ENCODE measurements around the gene UVRAG.

UVRAG gene

DNA sequence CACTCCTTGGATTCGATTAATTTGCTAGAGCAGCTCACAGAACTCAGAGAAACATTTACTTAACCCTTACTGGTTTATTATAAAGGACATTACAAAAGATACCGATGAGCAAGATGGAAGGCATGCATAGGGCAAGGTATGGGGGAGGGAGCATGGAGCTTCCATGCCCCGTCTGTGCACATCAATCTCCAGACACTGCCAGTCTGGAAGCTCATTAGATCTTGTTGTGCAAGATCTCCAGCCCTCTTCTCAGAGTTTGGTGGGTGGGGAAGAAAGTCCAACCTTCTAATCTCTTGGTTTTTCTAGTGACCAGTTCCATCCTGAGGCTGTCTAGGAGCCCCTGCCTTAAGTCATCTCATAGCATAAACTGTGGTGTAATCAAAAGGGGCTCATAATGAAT, 190.7 kb downstream of the UVRAG start:
- Histone ChIP-seq H3K36me3 (ENCODE audit: insufficient read depth, insufficient read length, low read length) (peaks cover 34% of the 10 kb centered on the region), H3K27me3 (ENCODE audit: insufficient read depth, insufficient read length) (no peaks in the 10 kb centered on the region), H3K4me3 (ENCODE audit: insufficient read length, low read depth) (no peak overlapping the region), H3K4me1 (ENCODE audit: insufficient read depth, insufficient read length) (no peaks in the 10 kb centered on the region), H3K9ac (ENCODE audit: insufficient read length, low read depth) (no peak overlapping the region), H3K9me3 (ENCODE audit: insufficient read depth, low read length) (no peaks in the 10 kb centered on the region)
- no peak for TF ChIP-seq ZNF274 (IDR thresholded peaks at IDR 0.05; ENCODE audit: low read depth, low read length)
- no peak for TF ChIP-seq SUZ12 (IDR thresholded peaks at IDR 0.05; ENCODE audit: extremely low read depth, insufficient read depth, insufficient read length)
- no peak for TF ChIP-seq YY1 (IDR thresholded peaks at IDR 0.05; ENCODE audit: insufficient read depth, insufficient read length)
- no peak for DNase-seq (ENCODE audit: low read depth, low spot score)

GRCh38 chr11:76007166-76007565, 192.2 kb downstream of the UVRAG start:
- no peaks in the 10 kb centered on the region for H3K27me3 ChIP-seq (ENCODE audit: insufficient read depth, insufficient read length)
- no peaks in the 10 kb centered on the region for H3K9me3 ChIP-seq (ENCODE audit: insufficient read depth, low read length)
- no peak for TF ChIP-seq YY1 (IDR thresholded peaks at IDR 0.05; ENCODE audit: insufficient read depth, insufficient read length)
- no peak for TF ChIP-seq SUZ12 (IDR thresholded peaks at IDR 0.05; ENCODE audit: extremely low read depth, insufficient read depth, insufficient read length)
- no peak for TF ChIP-seq ZNF274 (IDR thresholded peaks at IDR 0.05; ENCODE audit: low read depth, low read length)
- peaks cover 34% of the 10 kb centered on the region for H3K36me3 ChIP-seq (ENCODE audit: insufficient read depth, insufficient read length, low read length)
- no peaks in the 10 kb centered on the region for H3K4me1 ChIP-seq (ENCODE audit: insufficient read depth, insufficient read length)
- no peak for DNase-seq (ENCODE audit: low read depth, low spot score)
- H3K4me3 ChIP-seq (ENCODE audit: insufficient read length, low read depth) = no peak overlapping the region
- H3K9ac ChIP-seq (ENCODE audit: insufficient read length, low read depth) = no peak overlapping the region

DNA sequence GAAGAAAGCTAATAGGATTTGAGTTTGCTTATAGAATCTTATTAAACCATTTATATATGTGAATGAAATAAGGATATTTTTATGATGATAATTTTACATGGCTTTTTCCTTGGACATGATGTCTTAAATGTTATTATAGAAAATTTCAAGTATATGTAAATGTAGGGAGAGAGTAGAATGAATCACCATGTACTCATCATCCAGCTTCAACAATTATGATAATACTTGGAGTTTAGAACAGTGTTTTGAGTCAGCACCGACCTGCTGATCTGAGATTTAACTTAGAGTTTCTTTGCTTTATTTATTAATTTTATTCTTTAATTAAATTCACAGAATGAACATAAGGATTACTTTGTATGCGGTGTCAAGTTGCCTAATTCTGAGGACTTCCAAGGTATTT, 193.5 kb downstream of the UVRAG start:
- no peaks in the 10 kb centered on the region for H3K4me1 ChIP-seq (ENCODE audit: insufficient read depth, insufficient read length)
- no peak overlapping the region for H3K4me3 ChIP-seq (ENCODE audit: insufficient read length, low read depth)
- no peak overlapping the region for H3K9ac ChIP-seq (ENCODE audit: insufficient read length, low read depth)
- peaks cover 40% of the 10 kb centered on the region for H3K36me3 ChIP-seq (ENCODE audit: insufficient read depth, insufficient read length, low read length)
- H3K27me3 ChIP-seq (ENCODE audit: insufficient read depth, insufficient read length) = no peaks in the 10 kb centered on the region
- DNase-seq (ENCODE audit: low read depth, low spot score) = no peak
- TF ChIP-seq ZNF274 (IDR thresholded peaks at IDR 0.05; ENCODE audit: low read depth, low read length) (no peak), YY1 (IDR thresholded peaks at IDR 0.05; ENCODE audit: insufficient read depth, insufficient read length) (no peak), SUZ12 (IDR thresholded peaks at IDR 0.05; ENCODE audit: extremely low read depth, insufficient read depth, insufficient read length) (no peak)
- no peaks in the 10 kb centered on the region for H3K9me3 ChIP-seq (ENCODE audit: insufficient read depth, low read length)

GRCh38 chr11:76010051-76010450, 195.0 kb downstream of the UVRAG start:
- peaks cover 35% of the 10 kb centered on the region for H3K36me3 ChIP-seq (ENCODE audit: insufficient read depth, insufficient read length, low read length)
- H3K9me3 ChIP-seq (ENCODE audit: insufficient read depth, low read length) = no peaks in the 10 kb centered on the region
- H3K9ac ChIP-seq (ENCODE audit: insufficient read length, low read depth) = no peak overlapping the region
- no peak overlapping the region for H3K4me3 ChIP-seq (ENCODE audit: insufficient read length, low read depth)
- no peak for DNase-seq (ENCODE audit: low read depth, low spot score)
- no peak for TF ChIP-seq YY1 (IDR thresholded peaks at IDR 0.05; ENCODE audit: insufficient read depth, insufficient read length)
- TF ChIP-seq ZNF274 (IDR thresholded peaks at IDR 0.05; ENCODE audit: low read depth, low read length) = no peak
- no peak for TF ChIP-seq SUZ12 (IDR thresholded peaks at IDR 0.05; ENCODE audit: extremely low read depth, insufficient read depth, insufficient read length)
- H3K27me3 ChIP-seq (ENCODE audit: insufficient read depth, insufficient read length) = no peaks in the 10 kb centered on the region
- H3K4me1 ChIP-seq (ENCODE audit: insufficient read depth, insufficient read length) = no peaks in the 10 kb centered on the region

DNA sequence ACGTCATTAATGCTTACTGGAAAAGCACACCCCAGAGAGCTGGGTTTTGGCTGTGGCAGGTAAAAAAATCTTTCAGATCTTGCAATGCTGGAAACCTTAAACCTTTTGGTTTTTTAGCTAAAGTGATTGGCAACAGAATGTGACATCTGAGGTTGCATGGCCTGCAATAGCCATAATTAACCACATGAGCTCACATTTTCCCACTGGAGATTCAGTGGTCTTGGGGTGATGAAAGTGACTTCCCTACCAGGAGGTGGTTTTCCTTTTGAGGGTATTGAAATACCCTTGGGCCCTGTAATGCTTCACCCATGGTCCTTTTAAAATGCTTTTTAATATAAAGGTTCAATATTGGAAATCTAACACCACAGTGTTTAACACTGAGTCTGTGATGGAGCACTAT, 198.5 kb downstream of the UVRAG start:
- Histone ChIP-seq H3K9me3 (ENCODE audit: insufficient read depth, low read length) (no peaks in the 10 kb centered on the region), H3K36me3 (ENCODE audit: insufficient read depth, insufficient read length, low read length) (peaks cover 24% of the 10 kb centered on the region), H3K27me3 (ENCODE audit: insufficient read depth, insufficient read length) (no peaks in the 10 kb centered on the region), H3K9ac (ENCODE audit: insufficient read length, low read depth) (no peak overlapping the region), H3K4me1 (ENCODE audit: insufficient read depth, insufficient read length) (no peaks in the 10 kb centered on the region), H3K4me3 (ENCODE audit: insufficient read length, low read depth) (no peak overlapping the region)
- no peak for DNase-seq (ENCODE audit: low read depth, low spot score)
- no peak for TF ChIP-seq YY1 (IDR thresholded peaks at IDR 0.05; ENCODE audit: insufficient read depth, insufficient read length)
- no peak for TF ChIP-seq SUZ12 (IDR thresholded peaks at IDR 0.05; ENCODE audit: extremely low read depth, insufficient read depth, insufficient read length)
- no peak for TF ChIP-seq ZNF274 (IDR thresholded peaks at IDR 0.05; ENCODE audit: low read depth, low read length)

GRCh38 chr11:76023236-76024068, 208.4 kb downstream of the UVRAG start:
- H3K4me1 ChIP-seq (ENCODE audit: insufficient read depth, insufficient read length) = no peaks in the 10 kb centered on the region
- peaks cover 10% of the 10 kb centered on the region for H3K36me3 ChIP-seq (ENCODE audit: insufficient read depth, insufficient read length, low read length)
- DNase-seq (ENCODE audit: low read depth, low spot score) = no peak
- H3K27me3 ChIP-seq (ENCODE audit: insufficient read depth, insufficient read length) = no peaks in the 10 kb centered on the region
- TF ChIP-seq SUZ12 (IDR thresholded peaks at IDR 0.05; ENCODE audit: extremely low read depth, insufficient read depth, insufficient read length) (no peak), ZNF274 (IDR thresholded peaks at IDR 0.05; ENCODE audit: low read depth, low read length) (no peak), YY1 (IDR thresholded peaks at IDR 0.05; ENCODE audit: insufficient read depth, insufficient read length) (no peak)
- no peaks in the 10 kb centered on the region for H3K9me3 ChIP-seq (ENCODE audit: insufficient read depth, low read length)
- H3K9ac ChIP-seq (ENCODE audit: insufficient read length, low read depth) = no peak overlapping the region
- no peak overlapping the region for H3K4me3 ChIP-seq (ENCODE audit: insufficient read length, low read depth)

DNA sequence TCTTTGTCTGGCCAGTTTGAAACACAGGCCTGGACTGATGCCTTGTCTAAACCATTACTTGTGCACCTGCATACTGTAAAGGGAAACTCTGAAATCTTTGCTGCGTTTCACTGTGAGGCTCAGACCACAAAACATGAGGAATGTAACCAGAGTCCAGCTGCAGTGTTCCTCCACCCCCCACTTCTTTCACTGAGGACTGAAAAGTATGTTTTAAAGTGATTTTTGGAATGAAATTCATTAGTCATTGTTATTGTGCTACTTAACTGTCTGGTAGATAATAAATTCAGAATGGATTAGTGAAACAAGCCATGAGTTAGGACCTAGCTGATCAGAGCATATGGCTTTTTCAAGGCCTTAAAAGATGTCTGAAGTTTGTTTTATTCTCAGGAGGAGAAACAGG, 210.1 kb downstream of the UVRAG start:
- no peak overlapping the region for H3K4me3 ChIP-seq (ENCODE audit: insufficient read length, low read depth)
- no peak overlapping the region for H3K9ac ChIP-seq (ENCODE audit: insufficient read length, low read depth)
- H3K4me1 ChIP-seq (ENCODE audit: insufficient read depth, insufficient read length) = no peaks in the 10 kb centered on the region
- TF ChIP-seq YY1 (IDR thresholded peaks at IDR 0.05; ENCODE audit: insufficient read depth, insufficient read length) = no peak
- no peaks in the 10 kb centered on the region for H3K9me3 ChIP-seq (ENCODE audit: insufficient read depth, low read length)
- H3K27me3 ChIP-seq (ENCODE audit: insufficient read depth, insufficient read length) = no peaks in the 10 kb centered on the region
- H3K36me3 ChIP-seq (ENCODE audit: insufficient read depth, insufficient read length, low read length) = peaks cover 3% of the 10 kb centered on the region
- DNase-seq (ENCODE audit: low read depth, low spot score) = no peak
